ENCODE data around the gene ARHGEF16.

DNA sequence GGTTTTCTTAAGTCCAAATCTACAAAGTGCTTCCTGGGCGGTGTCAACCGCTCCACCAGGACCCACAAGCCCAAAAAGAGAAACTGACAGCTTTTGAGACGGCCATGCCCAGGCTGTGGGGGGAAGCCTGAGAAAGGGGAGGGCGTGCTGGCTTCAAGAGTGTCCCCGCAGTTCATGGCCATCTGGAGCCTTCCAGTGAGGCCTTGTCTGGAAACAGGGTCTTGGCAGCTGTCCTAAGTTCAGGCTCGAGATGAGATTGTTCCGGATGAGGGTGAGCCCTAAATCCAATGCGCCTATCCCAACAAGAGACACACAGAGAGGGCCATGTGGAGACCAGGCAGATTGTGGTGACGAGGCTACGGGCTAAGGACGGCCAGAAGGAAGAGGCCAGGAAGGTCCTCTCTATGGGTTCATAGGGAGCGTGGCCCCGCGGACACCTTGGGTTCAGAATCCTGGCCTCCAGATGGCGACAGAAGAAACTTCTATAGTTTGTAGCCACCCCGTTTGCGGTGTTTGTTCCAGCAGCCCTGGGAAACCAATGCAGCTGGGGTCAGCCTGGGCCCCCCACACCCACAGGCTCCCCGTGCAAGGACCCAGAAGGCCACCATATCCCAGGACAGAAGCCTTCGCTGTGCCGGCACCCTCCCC lies 70.2 kb downstream of the ARHGEF16 start:
- TF ChIP-seq, protein P1, sequence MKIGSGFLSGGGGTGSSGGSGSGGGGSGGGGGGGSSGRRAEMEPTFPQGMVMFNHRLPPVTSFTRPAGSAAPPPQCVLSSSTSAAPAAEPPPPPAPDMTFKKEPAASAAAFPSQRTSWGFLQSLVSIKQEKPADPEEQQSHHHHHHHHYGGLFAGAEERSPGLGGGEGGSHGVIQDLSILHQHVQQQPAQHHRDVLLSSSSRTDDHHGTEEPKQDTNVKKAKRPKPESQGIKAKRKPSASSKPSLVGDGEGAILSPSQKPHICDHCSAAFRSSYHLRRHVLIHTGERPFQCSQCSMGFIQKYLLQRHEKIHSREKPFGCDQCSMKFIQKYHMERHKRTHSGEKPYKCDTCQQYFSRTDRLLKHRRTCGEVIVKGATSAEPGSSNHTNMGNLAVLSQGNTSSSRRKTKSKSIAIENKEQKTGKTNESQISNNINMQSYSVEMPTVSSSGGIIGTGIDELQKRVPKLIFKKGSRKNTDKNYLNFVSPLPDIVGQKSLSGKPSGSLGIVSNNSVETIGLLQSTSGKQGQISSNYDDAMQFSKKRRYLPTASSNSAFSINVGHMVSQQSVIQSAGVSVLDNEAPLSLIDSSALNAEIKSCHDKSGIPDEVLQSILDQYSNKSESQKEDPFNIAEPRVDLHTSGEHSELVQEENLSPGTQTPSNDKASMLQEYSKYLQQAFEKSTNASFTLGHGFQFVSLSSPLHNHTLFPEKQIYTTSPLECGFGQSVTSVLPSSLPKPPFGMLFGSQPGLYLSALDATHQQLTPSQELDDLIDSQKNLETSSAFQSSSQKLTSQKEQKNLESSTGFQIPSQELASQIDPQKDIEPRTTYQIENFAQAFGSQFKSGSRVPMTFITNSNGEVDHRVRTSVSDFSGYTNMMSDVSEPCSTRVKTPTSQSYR (CRISPR knock-in tag; IDR thresholded peaks at IDR 0.05) = no peak
- TF ChIP-seq NR3C1 (CRISPR knock-in tag; conservative IDR thresholded peaks at IDR 0.05; ENCODE audit: low read depth) (no peak), FOXJ3 (CRISPR knock-in tag; IDR thresholded peaks at IDR 0.05; ENCODE audit: borderline replicate concordance) (no peak), ZNF121 (CRISPR knock-in tag; IDR thresholded peaks at IDR 0.05) (no peak), SMAD3 (CRISPR knock-in tag; IDR thresholded peaks at IDR 0.05; ENCODE audit: borderline replicate concordance) (no peak)
- TF ChIP-seq, protein P2, sequence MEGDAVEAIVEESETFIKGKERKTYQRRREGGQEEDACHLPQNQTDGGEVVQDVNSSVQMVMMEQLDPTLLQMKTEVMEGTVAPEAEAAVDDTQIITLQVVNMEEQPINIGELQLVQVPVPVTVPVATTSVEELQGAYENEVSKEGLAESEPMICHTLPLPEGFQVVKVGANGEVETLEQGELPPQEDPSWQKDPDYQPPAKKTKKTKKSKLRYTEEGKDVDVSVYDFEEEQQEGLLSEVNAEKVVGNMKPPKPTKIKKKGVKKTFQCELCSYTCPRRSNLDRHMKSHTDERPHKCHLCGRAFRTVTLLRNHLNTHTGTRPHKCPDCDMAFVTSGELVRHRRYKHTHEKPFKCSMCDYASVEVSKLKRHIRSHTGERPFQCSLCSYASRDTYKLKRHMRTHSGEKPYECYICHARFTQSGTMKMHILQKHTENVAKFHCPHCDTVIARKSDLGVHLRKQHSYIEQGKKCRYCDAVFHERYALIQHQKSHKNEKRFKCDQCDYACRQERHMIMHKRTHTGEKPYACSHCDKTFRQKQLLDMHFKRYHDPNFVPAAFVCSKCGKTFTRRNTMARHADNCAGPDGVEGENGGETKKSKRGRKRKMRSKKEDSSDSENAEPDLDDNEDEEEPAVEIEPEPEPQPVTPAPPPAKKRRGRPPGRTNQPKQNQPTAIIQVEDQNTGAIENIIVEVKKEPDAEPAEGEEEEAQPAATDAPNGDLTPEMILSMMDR (IDR thresholded peaks at IDR 0.05) = no peak
- TF ChIP-seq, protein P3, sequence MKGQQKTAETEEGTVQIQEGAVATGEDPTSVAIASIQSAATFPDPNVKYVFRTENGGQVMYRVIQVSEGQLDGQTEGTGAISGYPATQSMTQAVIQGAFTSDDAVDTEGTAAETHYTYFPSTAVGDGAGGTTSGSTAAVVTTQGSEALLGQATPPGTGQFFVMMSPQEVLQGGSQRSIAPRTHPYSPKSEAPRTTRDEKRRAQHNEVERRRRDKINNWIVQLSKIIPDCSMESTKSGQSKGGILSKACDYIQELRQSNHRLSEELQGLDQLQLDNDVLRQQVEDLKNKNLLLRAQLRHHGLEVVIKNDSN (CRISPR knock-in tag; IDR thresholded peaks at IDR 0.05) = no peak

All from WTC11 (cell line).